Measurements from ENCODE around the gene SCFD2. TPM values are rescaled to one million over a fixed set of nuclear protein-coding genes. Genes with fewer than 3 reads are reported as not detected.

Gene SCFD2
- total and polyA plus RNA-seq, 2 of the 8 experiments (the other 6 are each of a cell fraction or from before 2014, with no cell fraction given) = 6.2 to 10.2 TPM

- no peaks in the 10 kb centered on the region for H3K9me3 ChIP-seq (ENCODE audit: insufficient read depth in 2 of 2, low read depth in 1 of 2, low read length in 1 of 2)
- no peaks in the 10 kb centered on the region for H3K79me1 ChIP-seq (ENCODE audit: low read depth, low read length)
- no peak overlapping the region for H3K9ac ChIP-seq (replicated peaks in 1 of 4; ENCODE audit: extremely low read depth in 1 of 4, low read depth in 3 of 4, low read length in 3 of 4)
- H4K5ac ChIP-seq (ENCODE audit: insufficient read length, low read depth, low read length) = no peak overlapping the region
- H3K23ac ChIP-seq (ENCODE audit: insufficient read length) = no peak overlapping the region
- no peak for DNase-seq (ENCODE audit: low read depth in 1 of 2, low spot score in 2 of 2)
- no peaks in the 10 kb centered on the region for H4K20me1 ChIP-seq (replicated peaks in 1 of 2; ENCODE audit: control insufficient read depth in 1 of 2, insufficient read depth in 2 of 2, low read length in 2 of 2)
- no peak overlapping the region for H3K4ac ChIP-seq (replicated peaks; ENCODE audit: insufficient read length, low read depth, low read length)
- no peak overlapping the region for H3K27ac ChIP-seq (ENCODE audit: low read depth, low read length)
- no peaks in the 10 kb centered on the region for H3K79me2 ChIP-seq (ENCODE audit: control insufficient read depth in 1 of 2, insufficient read depth in 2 of 2, low read length in 2 of 2)
- no peak overlapping the region for H2AFZ ChIP-seq (ENCODE audit: low read length)
- no peak overlapping the region for H2AK5ac ChIP-seq (ENCODE audit: low read depth, low read length)
- WGBS, 2 experiments (ENCODE audit: extremely low coverage in 1 of 2, insufficient coverage in 1 of 2, insufficient read length in 1 of 2, insufficient replicate concordance in 2 of 2, low coverage in 1 of 2, low lambda C conversion rate in 2 of 2, missing lambda C conversion rate in 1 of 2) = 89% methylated on average over 18 of the region's 18 CpGs; no CpG with 5 or more reads in 1 of the 2 experiments
- H2BK15ac ChIP-seq (ENCODE audit: low read length) = no peak overlapping the region; the same call in 1 of the 2 replicates
- H3K4me2 ChIP-seq (ENCODE audit: insufficient read depth in 1 of 2, low read depth in 2 of 2, low read length in 2 of 2) = no peak overlapping the region
- peak overlapping the region; percentile 36 for H4K91ac ChIP-seq (replicated peaks; ENCODE audit: insufficient read length, low read length)
- no peaks in the 10 kb centered on the region for H3K27me3 ChIP-seq (replicated peaks in 1 of 4; ENCODE audit: control insufficient read depth in 3 of 4, extremely low read depth in 1 of 4, insufficient read depth in 3 of 4, low read length in 3 of 4)
- ChIA-PET POLR2A (ENCODE audit: partially characterized antibody) (interaction anchor here (1.0 to 15.2 kb wide), 3 partner anchors 10 to 120 kb away, joined by 3 to 165 read pairs (median 8); partner anchors contain the start of gene RASL11B), CTCF (ENCODE audit: partially characterized antibody) (interaction anchor here (1.0 to 1.6 kb wide), 5 partner anchors 8 to 142 kb away, joined by 3 to 5 read pairs (median 3); partner anchors contain the start of gene RASL11B)
- H3K56ac ChIP-seq (replicated peaks; ENCODE audit: insufficient read length, low read depth, low read length) = no peak overlapping the region
- no peaks in the 10 kb centered on the region for H3K36me3 ChIP-seq (ENCODE audit: control insufficient read depth in 2 of 4, insufficient read depth in 4 of 4, low read length in 3 of 4)
- H3K4me3 ChIP-seq (ENCODE audit: extremely low read depth in 1 of 4, insufficient read depth in 2 of 4, low read depth in 3 of 4, low read length in 4 of 4) = no peak overlapping the region
- H3K23me2 ChIP-seq (ENCODE audit: low read depth, low read length) = no peaks in the 10 kb centered on the region
- H2BK5ac ChIP-seq (ENCODE audit: low read depth, low read length) = peak overlapping the region; percentile 32; the same call in 1 of the 2 replicates
- H4K8ac ChIP-seq (ENCODE audit: extremely low read depth, insufficient read depth, low read length) = no peak overlapping the region; the same call in 1 of the 2 replicates
- H2BK120ac ChIP-seq (replicated peaks; ENCODE audit: low read depth, low read length) = no peak overlapping the region
- H2BK20ac ChIP-seq (ENCODE audit: low read length) = peak overlapping the region; percentile 28; the same call in 1 of the 2 replicates
- peak overlapping the region; percentile 86; the same call in 1 of the 2 replicates for H2BK12ac ChIP-seq (ENCODE audit: low read depth, low read length)
- H3K18ac ChIP-seq (ENCODE audit: extremely low read depth, low read length) = peak overlapping the region; percentile 34; the same call in 1 of the 2 replicates
- no peak overlapping the region for H3K14ac ChIP-seq (ENCODE audit: insufficient read length)
- peaks cover 5 to 14% (median 11%) of the 10 kb centered on the region in 4 experiments for H3K4me1 ChIP-seq (replicated peaks in 1 of 4; ENCODE audit: control insufficient read depth in 3 of 4, insufficient read depth in 4 of 4, low read length in 3 of 4)
- no peak for FAIRE-seq
- TF ChIP-seq GABPA (IDR thresholded peaks at IDR 0.05; ENCODE audit: borderline replicate concordance, insufficient read depth, low read length) (no peak), SP1 (IDR thresholded peaks at IDR 0.05; ENCODE audit: low read depth, low read length) (no peak), FOSL1 (IDR thresholded peaks at IDR 0.05; ENCODE audit: insufficient read depth, low read depth, low read length) (no peak), EP300 (IDR thresholded peaks at IDR 0.05; ENCODE audit: borderline replicate concordance in 1 of 2, low read depth in 2 of 2, low read length in 2 of 2) (no peak), NRF1 (IDR thresholded peaks at IDR 0.05; ENCODE audit: low read depth, low read length) (no peak), RNF2 (IDR thresholded peaks at IDR 0.05; ENCODE audit: borderline replicate concordance, low read depth, low read length, missing control alignments, poor library complexity, severe bottlenecking) (no peak), KDM1A (IDR thresholded peaks at IDR 0.05; ENCODE audit: borderline replicate concordance, low read length) (no peak), SRF (IDR thresholded peaks at IDR 0.05; ENCODE audit: low read depth, low read length) (no peak), KDM4A (IDR thresholded peaks at IDR 0.05; ENCODE audit: low read depth, low read length, severe bottlenecking) (no peak), PHF8 (conservative IDR thresholded peaks at IDR 0.05; ENCODE audit: low read depth, low read length) (no peak), TBP (IDR thresholded peaks at IDR 0.05; ENCODE audit: low read depth, low read length) (no peak)
Observed at GRCh38 chr4:52841682-52842456, 524.0 kb downstream of the SCFD2 start.

All from H1 (cell line).